ENCODE data around the gene ZBTB7C. TPM values are rescaled to one million over a fixed set of nuclear protein-coding genes. Genes with fewer than 3 reads are reported as not detected.

Gene ZBTB7C
- polyA plus RNA-seq, 4 donors, result 13.1 to 41.1 (median 17.4) TPM

- no peak for DNase-seq (ENCODE audit: low read depth in 4 of 4, low spot score in 3 of 4)
Observed at GRCh38 chr18:48077291-48077690, 331.9 kb downstream of the ZBTB7C start.

- no peak for DNase-seq (ENCODE audit: low read depth in 4 of 4, low spot score in 3 of 4)
Observed at GRCh38 chr18:48076461-48076860, 332.7 kb downstream of the ZBTB7C start.

- no peak for DNase-seq (ENCODE audit: low read depth in 4 of 4, low spot score in 3 of 4)
Observed at GRCh38 chr18:48075707-48076093, 333.5 kb downstream of the ZBTB7C start.

GRCh38 chr18:48074929-48075706, 334.1 kb downstream of the ZBTB7C start:
- DNase-seq (ENCODE audit: low read depth in 4 of 4, low spot score in 3 of 4), result no peak

- no peak for DNase-seq (ENCODE audit: low read depth in 4 of 4, low spot score in 3 of 4)
Observed at GRCh38 chr18:48073211-48073930, 335.8 kb downstream of the ZBTB7C start.

GRCh38 chr18:48072428-48073204, 336.6 kb downstream of the ZBTB7C start:
- no peak for DNase-seq (ENCODE audit: low read depth in 4 of 4, low spot score in 3 of 4)

GRCh38 chr18:48068916-48069445, 340.2 kb downstream of the ZBTB7C start:
- no peak for DNase-seq (ENCODE audit: low read depth in 4 of 4, low spot score in 3 of 4)

GRCh38 chr18:48066225-48066652, 342.9 kb downstream of the ZBTB7C start:
- no peak for DNase-seq (ENCODE audit: low read depth in 4 of 4, low spot score in 3 of 4)

- no peak for DNase-seq (ENCODE audit: low read depth in 4 of 4, low spot score in 3 of 4)
Observed at GRCh38 chr18:48065601-48065995, 343.6 kb downstream of the ZBTB7C start.

GRCh38 chr18:48064978-48065600, 344.1 kb downstream of the ZBTB7C start:
- no peak for DNase-seq (ENCODE audit: low read depth in 4 of 4, low spot score in 3 of 4)

- DNase-seq (ENCODE audit: low read depth in 4 of 4, low spot score in 3 of 4), result no peak
Observed at GRCh38 chr18:48061781-48062570, 347.2 kb downstream of the ZBTB7C start.

- no peak for DNase-seq (ENCODE audit: low read depth in 4 of 4, low spot score in 3 of 4)
Observed at GRCh38 chr18:48060970-48061369, 348.2 kb downstream of the ZBTB7C start.

GRCh38 chr18:48060346-48060745, 348.8 kb downstream of the ZBTB7C start:
- DNase-seq (ENCODE audit: low read depth in 4 of 4, low spot score in 3 of 4), result no peak

- peak in 2 of 4 donors; percentile 57 to 77 for DNase-seq (ENCODE audit: low read depth in 4 of 4, low spot score in 3 of 4)
Observed at GRCh38 chr18:48059455-48060010, 349.6 kb downstream of the ZBTB7C start.

- no peak for DNase-seq (ENCODE audit: low read depth in 4 of 4, low spot score in 3 of 4)
Observed at GRCh38 chr18:48058486-48058885, 350.7 kb downstream of the ZBTB7C start.

- DNase-seq (ENCODE audit: low read depth in 4 of 4, low spot score in 3 of 4), result no peak
Observed at GRCh38 chr18:48057018-48057417, 352.2 kb downstream of the ZBTB7C start.

- no peak for DNase-seq (ENCODE audit: low read depth in 4 of 4, low spot score in 3 of 4)
Observed at GRCh38 chr18:48055351-48055750, 353.8 kb downstream of the ZBTB7C start.

- no peak for DNase-seq (ENCODE audit: low read depth in 4 of 4, low spot score in 3 of 4)
Observed at GRCh38 chr18:48053881-48054816, 355.0 kb downstream of the ZBTB7C start.
